ENCODE measurements around the gene RPL27A. TPM values are rescaled to one million over a fixed set of nuclear protein-coding genes. Genes with fewer than 3 reads are reported as not detected.

RPL27A gene
- total and polyA plus RNA-seq, 2 donors from 2014 or later, result 664 to 2,260 TPM

DNA sequence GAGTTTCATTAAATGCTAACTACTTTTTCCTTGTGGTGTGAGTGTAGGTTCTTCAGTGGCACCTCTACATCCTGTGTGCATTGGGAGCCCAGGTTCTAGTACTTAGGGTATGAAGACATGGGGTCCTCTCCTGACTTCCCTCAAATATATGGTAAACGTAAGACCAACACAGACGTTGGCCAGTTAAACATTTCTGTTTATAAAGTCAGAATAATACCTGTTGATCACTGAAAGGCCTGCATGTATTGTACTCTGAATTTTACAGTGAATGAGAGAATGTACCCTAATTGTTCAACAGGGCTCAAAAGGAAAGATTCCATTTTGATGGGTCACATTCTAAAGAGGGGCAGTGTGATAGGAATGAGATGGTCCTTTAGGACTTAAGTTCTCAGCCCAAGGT, 3.2 kb downstream of the RPL27A start:
- H3K36me3 ChIP-seq (ENCODE audit: control insufficient read depth in 2 of 3, insufficient read depth in 3 of 3, low read length in 3 of 3), result peaks cover 14 to 29% (median 19%) of the 10 kb centered on the region in 3 donors
- DNase-seq, result no peak
- H3K9me3 ChIP-seq (ENCODE audit: control insufficient read depth in 2 of 3, insufficient read depth in 1 of 3, low read length in 3 of 3), result no peaks in the 10 kb centered on the region
- intact Hi-C loops (cut with DNase I), result no loop called here
- H3K4me3 ChIP-seq (ENCODE audit: low read length in 3 of 3), result no peak overlapping the region
- no peaks in the 10 kb centered on the region for H3K27me3 ChIP-seq (ENCODE audit: control insufficient read depth, insufficient read depth, low read length)
- no peak overlapping the region for H3K9ac ChIP-seq (ENCODE audit: low read length in 3 of 3)
- FAIRE-seq, result no peak
- TF ChIP-seq, protein P1, sequence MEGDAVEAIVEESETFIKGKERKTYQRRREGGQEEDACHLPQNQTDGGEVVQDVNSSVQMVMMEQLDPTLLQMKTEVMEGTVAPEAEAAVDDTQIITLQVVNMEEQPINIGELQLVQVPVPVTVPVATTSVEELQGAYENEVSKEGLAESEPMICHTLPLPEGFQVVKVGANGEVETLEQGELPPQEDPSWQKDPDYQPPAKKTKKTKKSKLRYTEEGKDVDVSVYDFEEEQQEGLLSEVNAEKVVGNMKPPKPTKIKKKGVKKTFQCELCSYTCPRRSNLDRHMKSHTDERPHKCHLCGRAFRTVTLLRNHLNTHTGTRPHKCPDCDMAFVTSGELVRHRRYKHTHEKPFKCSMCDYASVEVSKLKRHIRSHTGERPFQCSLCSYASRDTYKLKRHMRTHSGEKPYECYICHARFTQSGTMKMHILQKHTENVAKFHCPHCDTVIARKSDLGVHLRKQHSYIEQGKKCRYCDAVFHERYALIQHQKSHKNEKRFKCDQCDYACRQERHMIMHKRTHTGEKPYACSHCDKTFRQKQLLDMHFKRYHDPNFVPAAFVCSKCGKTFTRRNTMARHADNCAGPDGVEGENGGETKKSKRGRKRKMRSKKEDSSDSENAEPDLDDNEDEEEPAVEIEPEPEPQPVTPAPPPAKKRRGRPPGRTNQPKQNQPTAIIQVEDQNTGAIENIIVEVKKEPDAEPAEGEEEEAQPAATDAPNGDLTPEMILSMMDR (IDR thresholded peaks at IDR 0.05; ENCODE audit: borderline replicate concordance, extremely low read depth, insufficient read depth), result no peak
- H3K4me1 ChIP-seq (ENCODE audit: control insufficient read depth in 2 of 3, insufficient read depth in 2 of 3, low read depth in 1 of 3, low read length in 3 of 3), result peaks cover 2 to 27% (median 10%) of the 10 kb centered on the region in 3 donors
- no peak overlapping the region for H3K27ac ChIP-seq (ENCODE audit: low read depth in 2 of 2, low read length in 2 of 2)

DNA sequence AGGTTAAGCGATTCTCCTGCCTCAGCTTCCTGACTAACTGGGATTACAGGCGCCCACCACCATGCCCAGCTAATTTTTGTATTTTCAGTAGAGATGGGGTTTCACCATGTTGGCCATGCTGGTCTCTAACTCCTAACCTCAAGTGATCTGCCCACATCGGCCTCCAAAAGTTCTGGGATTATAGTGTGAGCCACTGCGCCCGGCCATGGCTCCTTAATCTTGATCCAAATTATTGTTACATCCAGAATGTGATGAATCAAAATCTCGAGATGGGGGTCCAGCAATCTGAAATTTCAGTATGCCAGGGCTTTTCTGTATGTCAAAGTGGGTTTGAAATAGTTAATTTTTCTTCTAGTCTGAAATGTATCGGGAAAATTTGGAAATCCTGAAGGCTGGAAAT, 3.7 kb downstream of the RPL27A start:
- H3K9ac ChIP-seq (ENCODE audit: low read length in 3 of 3), result no peak overlapping the region
- no peaks in the 10 kb centered on the region for H3K27me3 ChIP-seq (ENCODE audit: control insufficient read depth, insufficient read depth, low read length)
- no peak overlapping the region for H3K4me3 ChIP-seq (ENCODE audit: low read length in 3 of 3)
- FAIRE-seq (no peak), DNase-seq (peak in 1 of 5 donors; percentile 14)
- peaks cover 14 to 29% (median 19%) of the 10 kb centered on the region in 3 donors for H3K36me3 ChIP-seq (ENCODE audit: control insufficient read depth in 2 of 3, insufficient read depth in 3 of 3, low read length in 3 of 3)
- TF ChIP-seq, protein P1 (IDR thresholded peaks at IDR 0.05; ENCODE audit: borderline replicate concordance, extremely low read depth, insufficient read depth), result no peak
- H3K9me3 ChIP-seq (ENCODE audit: control insufficient read depth in 2 of 3, insufficient read depth in 1 of 3, low read length in 3 of 3), result no peaks in the 10 kb centered on the region
- intact Hi-C loops (cut with DNase I), result no loop called here
- H3K27ac ChIP-seq (ENCODE audit: low read depth in 2 of 2, low read length in 2 of 2), result no peak overlapping the region
- peaks cover 2 to 27% (median 10%) of the 10 kb centered on the region in 3 donors for H3K4me1 ChIP-seq (ENCODE audit: control insufficient read depth in 2 of 3, insufficient read depth in 2 of 3, low read depth in 1 of 3, low read length in 3 of 3)

DNA sequence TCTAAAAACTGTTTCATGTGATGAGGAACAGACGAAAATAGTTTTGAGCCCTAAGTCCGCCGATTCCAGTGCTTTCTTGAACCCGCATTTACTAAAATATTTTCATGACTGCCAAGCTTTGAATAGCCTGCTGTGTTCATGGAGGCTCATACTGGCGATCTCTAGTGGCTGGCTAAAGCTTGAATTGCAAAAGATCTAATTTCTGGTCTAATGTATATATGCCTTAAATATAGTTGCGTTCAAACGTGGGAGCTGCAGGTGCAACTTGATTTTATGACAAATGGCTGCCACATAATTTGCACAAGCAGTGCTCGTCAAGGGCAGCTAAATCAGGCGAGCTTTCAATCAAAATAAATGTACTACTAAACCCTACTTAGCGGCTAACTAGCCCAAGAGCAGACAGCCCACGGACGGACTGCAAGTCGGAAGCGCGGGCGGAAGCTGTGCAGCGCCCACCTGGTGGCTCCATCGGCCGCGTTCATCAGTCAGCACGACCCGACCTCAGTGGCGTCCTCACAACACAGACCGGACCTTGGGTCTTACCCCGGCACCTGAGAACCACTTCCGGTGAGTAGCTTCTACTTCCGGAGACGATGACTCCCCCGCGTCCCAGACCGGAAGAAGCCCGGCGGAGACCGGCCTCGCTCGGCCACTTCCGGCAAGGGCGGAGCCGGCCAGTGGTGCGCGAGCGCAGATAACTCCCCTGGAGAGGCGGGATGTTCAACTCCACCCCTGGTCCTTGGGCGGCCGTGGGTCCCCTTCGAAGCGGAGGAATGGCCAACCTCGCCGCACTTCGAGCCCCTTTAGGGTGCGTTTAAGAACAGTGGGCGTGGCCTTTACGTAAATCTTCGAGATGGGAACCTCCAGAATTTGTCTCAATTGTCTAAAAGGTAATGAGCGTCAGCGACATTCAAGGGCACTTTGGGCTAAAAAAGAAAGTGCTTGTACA, 6.1 kb downstream of the RPL27A start:
- peak; percentile 25 for FAIRE-seq
- H3K4me1 ChIP-seq (ENCODE audit: control insufficient read depth in 2 of 3, insufficient read depth in 2 of 3, low read depth in 1 of 3, low read length in 3 of 3), result peaks cover 2 to 20% (median 6%) of the 10 kb centered on the region in 3 donors
- H3K36me3 ChIP-seq (ENCODE audit: control insufficient read depth in 2 of 3, insufficient read depth in 3 of 3, low read length in 3 of 3), result peaks cover 14 to 41% (median 23%) of the 10 kb centered on the region in 3 donors
- peak overlapping the region; percentile 65 to 92 (median 70) for H3K9ac ChIP-seq (ENCODE audit: low read length in 3 of 3)
- H3K4me3 ChIP-seq (ENCODE audit: low read length in 3 of 3), result peak overlapping the region; percentile 80 to 96 (median 92)
- intact Hi-C loops (cut with DNase I), result no loop called here
- peak overlapping the region; percentile 69 to 78 for H3K27ac ChIP-seq (ENCODE audit: low read depth in 2 of 2, low read length in 2 of 2)
- peak; percentile 97 to 98 (median 98) for DNase-seq
- H3K27me3 ChIP-seq (ENCODE audit: control insufficient read depth, insufficient read depth, low read length), result no peaks in the 10 kb centered on the region
- TF ChIP-seq, protein P1 (IDR thresholded peaks at IDR 0.05; ENCODE audit: borderline replicate concordance, extremely low read depth, insufficient read depth), result no peak
- H3K9me3 ChIP-seq (ENCODE audit: control insufficient read depth in 2 of 3, insufficient read depth in 1 of 3, low read length in 3 of 3), result no peaks in the 10 kb centered on the region
